Vagina (tissue), 2 donors: ENCODE measurements around the gene KCNK3. TPM values are rescaled to one million over a fixed set of nuclear protein-coding genes. Genes with fewer than 3 reads are reported as not detected.

ENCODE experiments used
- DNase-seq, 2 donors: peaks; one replicate each; pipeline ENCODE4 v3.0.0-alpha.2; 2017; ENCODE audit errors: extremely low spot score in 2 of 2
- H3K27ac ChIP-seq: fragments of 200-600 bp; sonication (generic); one replicate; pipeline ENCODE4 v1.5.1; 2019
- H3K27me3 ChIP-seq: fragments of 200-600 bp; sonication (generic); one replicate; pipeline ENCODE4 v1.5.1; 2019
- H3K36me3 ChIP-seq, 2 donors: fragments of 200-600 bp; sonication (generic); one replicate each; pipeline ENCODE4 v1.5.1; 2017 to 2019
- H3K4me1 ChIP-seq: fragments of 200-600 bp; sonication (generic); one replicate; pipeline ENCODE4 v1.5.1; 2019
- H3K4me3 ChIP-seq, 2 donors: fragments of 200-600 bp; sonication (generic); 1 replicate in 1 of 2; 2 replicates in 1 of 2; pipeline ENCODE4 v1.5.1; 2016 to 2019
- H3K9me3 ChIP-seq: fragments of 200-600 bp; sonication (generic); one replicate; pipeline ENCODE4 v1.5.1; 2019
- CTCF ChIP-seq, 3 experiments: fragments of 450-650 bp in 2 of 3; fragments of 200-600 bp in 1 of 3; sonication (generic) in 1 of 3; IDR thresholded peaks; one replicate each; pipeline ENCODE4 v1.5.1; 2017 to 2019; ENCODE audit warnings: antibody characterized with exemption in 3 of 3, mild to moderate bottlenecking in 2 of 3, moderate library complexity in 2 of 3
- POLR2A ChIP-seq, 2 donors: fragments of 450-650 bp; IDR thresholded peaks; one replicate each; pipeline ENCODE4 v1.6.1; 2017; ENCODE audit warnings: antibody characterized with exemption in 2 of 2, mild to moderate bottlenecking in 2 of 2, moderate library complexity in 2 of 2
- POLR2AphosphoS5 ChIP-seq, 2 donors: sonication (generic); formaldehyde crosslinking; IDR thresholded peaks; one replicate each; pipeline ENCODE4 v1.9.0; 2017; ENCODE audit warnings: antibody characterized with exemption in 2 of 2, mild to moderate bottlenecking in 2 of 2, low read depth in 1 of 2; ENCODE audit not compliant: insufficient read depth in 1 of 2
- intact Hi-C: fragments of 100-400 bp; cut with DNase I; formaldehyde crosslinking; loops from one replicate; pipeline ENCODE4 v1.15.1; 2023
- total RNA-seq: library from RNA; depleted of rRNA; stranded (reverse); fragments of >200 nt; gene quantifications from one replicate; pipeline ENCODE4 v1.2.3, GENCODE V29; 2016

The KCNK3 gene
- total RNA-seq, 1 donor from 2014 or later: 10.6 TPM

- Histone ChIP-seq H3K4me3 (no peak overlapping the region), H3K4me1 (peaks cover 25% of the 10 kb centered on the region), H3K9me3 (no peaks in the 10 kb centered on the region), H3K36me3 (no peaks in the 10 kb centered on the region), H3K27ac (peak overlapping the region; percentile 40), H3K27me3 (no peaks in the 10 kb centered on the region)
- intact Hi-C loops: no loop called here
- TF ChIP-seq POLR2AphosphoS5 (IDR thresholded peaks at IDR 0.05; ENCODE audit: insufficient read depth in 1 of 2, low read depth in 1 of 2) (peak in 1 of 2 donors; percentile 78), POLR2A (IDR thresholded peaks at IDR 0.05) (no peak)
- no peak for DNase-seq
Measured at GRCh38 chr2:26723991-26724750, 31.6 kb downstream of the KCNK3 start.

- intact Hi-C loops: no loop called here
- Histone ChIP-seq H3K4me1 (peaks cover 24% of the 10 kb centered on the region), H3K4me3 (no peak overlapping the region), H3K36me3 (no peaks in the 10 kb centered on the region), H3K27ac (peak overlapping the region; percentile 40), H3K27me3 (no peaks in the 10 kb centered on the region), H3K9me3 (no peaks in the 10 kb centered on the region)
- DNase-seq: no peak
- TF ChIP-seq POLR2AphosphoS5 (IDR thresholded peaks at IDR 0.05; ENCODE audit: insufficient read depth in 1 of 2, low read depth in 1 of 2): no peak
- TF ChIP-seq POLR2A (IDR thresholded peaks at IDR 0.05): no peak
- TF ChIP-seq CTCF (IDR thresholded peaks at IDR 0.05): no peak
Measured at GRCh38 chr2:26724784-26725520, 32.4 kb downstream of the KCNK3 start.

- Histone ChIP-seq H3K4me3 (no peak overlapping the region), H3K4me1 (peaks cover 18% of the 10 kb centered on the region), H3K36me3 (no peaks in the 10 kb centered on the region), H3K27me3 (no peaks in the 10 kb centered on the region), H3K9me3 (no peaks in the 10 kb centered on the region), H3K27ac (no peak overlapping the region)
- no peak for DNase-seq
- intact Hi-C loops: no loop called here
- TF ChIP-seq POLR2AphosphoS5 (IDR thresholded peaks at IDR 0.05; ENCODE audit: insufficient read depth in 1 of 2, low read depth in 1 of 2) (no peak), POLR2A (IDR thresholded peaks at IDR 0.05) (no peak), CTCF (IDR thresholded peaks at IDR 0.05) (no peak)
Measured at GRCh38 chr2:26725521-26725820, 32.9 kb downstream of the KCNK3 start.

DNA sequence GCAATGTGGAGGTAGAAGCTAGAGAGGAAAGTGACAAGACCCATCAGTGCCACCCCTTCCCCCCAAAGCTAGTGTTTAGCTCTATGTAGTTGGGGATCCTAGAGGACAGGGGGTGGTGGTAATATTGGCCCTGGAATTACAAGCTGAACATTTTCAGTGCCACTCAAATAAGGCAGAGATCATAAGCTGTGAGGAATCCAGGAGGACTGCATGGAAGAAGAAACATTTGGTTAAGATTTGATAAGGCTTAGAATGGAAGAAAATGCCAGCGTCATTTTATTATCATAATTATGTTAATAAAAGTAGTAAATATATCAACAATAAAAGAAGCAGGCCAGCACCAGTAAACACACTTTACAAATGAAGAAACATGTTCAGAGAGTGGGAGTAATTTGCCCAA is 33.7 kb downstream of the KCNK3 start:
- Histone ChIP-seq H3K27ac (no peak overlapping the region), H3K27me3 (no peaks in the 10 kb centered on the region), H3K36me3 (no peaks in the 10 kb centered on the region), H3K4me1 (peaks cover 11% of the 10 kb centered on the region), H3K4me3 (no peak overlapping the region), H3K9me3 (no peaks in the 10 kb centered on the region)
- intact Hi-C loops: no loop called here
- no peak for DNase-seq
- TF ChIP-seq CTCF (IDR thresholded peaks at IDR 0.05): no peak
- no peak for TF ChIP-seq POLR2A (IDR thresholded peaks at IDR 0.05)
- TF ChIP-seq POLR2AphosphoS5 (IDR thresholded peaks at IDR 0.05; ENCODE audit: insufficient read depth in 1 of 2, low read depth in 1 of 2): no peak

- intact Hi-C loops: no loop called here
- no peak overlapping the region for H3K27ac ChIP-seq
- H3K4me1 ChIP-seq: peaks cover 7% of the 10 kb centered on the region
- H3K27me3 ChIP-seq: no peaks in the 10 kb centered on the region
- H3K4me3 ChIP-seq: no peak overlapping the region
- H3K9me3 ChIP-seq: no peaks in the 10 kb centered on the region
- no peak for TF ChIP-seq CTCF (IDR thresholded peaks at IDR 0.05)
- no peak for TF ChIP-seq POLR2AphosphoS5 (IDR thresholded peaks at IDR 0.05; ENCODE audit: insufficient read depth in 1 of 2, low read depth in 1 of 2)
- TF ChIP-seq POLR2A (IDR thresholded peaks at IDR 0.05): no peak
- DNase-seq: no peak
- no peaks in the 10 kb centered on the region for H3K36me3 ChIP-seq
Measured at GRCh38 chr2:26727641-26728561, 35.4 kb downstream of the KCNK3 start.
